SK-N-SH (cell line): ENCODE measurements around the gene MALT1. TPM values are rescaled to one million over a fixed set of nuclear protein-coding genes. Genes with fewer than 3 reads are reported as not detected.

ENCODE experiments used
- CTCF ChIA-PET: fragments of 300-600, 350-600 bp; formaldehyde crosslinking; extraction: SDS; loops from one replicate; lab custom pipeline; 2021; lab: Yijun Ruan, JAX
- POLR2A ChIA-PET: fragments of 350-600 bp; sonication (Branson Sonifier 250); formaldehyde crosslinking; extraction: SDS; loops from one replicate; lab custom pipeline; 2020; ENCODE audit warnings: antibody characterized with exemption, inconsistent platforms; lab: Yijun Ruan, JAX
- DNase-seq: peaks from one replicate; pipeline ENCODE4 v3.0.0; 2012
- H2AFZ ChIP-seq: fragments of 200-600 bp; sonication (generic); 2 replicates; pipeline ENCODE4 v1.8.1; 2016; ENCODE audit warnings: antibody characterized with exemption, mild to moderate bottlenecking, low read depth
- H3F3A ChIP-seq: fragments of 200-600 bp; sonication (generic); replicated peaks from 2 replicates; pipeline ENCODE3; 2016; ENCODE audit warnings: antibody characterized with exemption, mild to moderate bottlenecking; ENCODE audit not compliant: insufficient read depth
- H3K27ac ChIP-seq, 2 experiments: fragments of 200-500 bp in 1 of 2; fragments of 200-600 bp in 1 of 2; sonication (Bioruptor generic) in 1 of 2; sonication (generic), shearing (Covaris generic) in 1 of 2; 2 replicates each; pipeline versions ENCODE4 v1.5.1 to v1.6.1; 2014 to 2016; ENCODE audit warnings: low read depth in 2 of 2, inconsistent platforms in 1 of 2, low read length in 1 of 2, mild to moderate bottlenecking in 1 of 2, mixed read lengths in 1 of 2
- H3K27me3 ChIP-seq: fragments of 200-600 bp; sonication (generic), shearing (Covaris generic); 2 replicates; pipeline ENCODE4 v1.6.1; 2016; ENCODE audit warnings: mixed run types; ENCODE audit not compliant: insufficient read depth
- H3K36me3 ChIP-seq, 2 experiments: fragments of 200-500 bp in 1 of 2; fragments of 200-600 bp in 1 of 2; sonication (Bioruptor generic) in 1 of 2; sonication (generic) in 1 of 2; replicated peaks in 1 of 2; 2 replicates each; pipeline versions ENCODE3 to v1.5.1; 2014 to 2016; ENCODE audit warnings: low read length in 1 of 2, mild to moderate bottlenecking in 1 of 2; ENCODE audit not compliant: insufficient read depth in 2 of 2, control insufficient read depth in 1 of 2
- H3K4me1 ChIP-seq, 2 experiments: fragments of 200-500 bp in 1 of 2; fragments of 200-600 bp in 1 of 2; sonication (Bioruptor generic) in 1 of 2; sonication (generic), shearing (Covaris generic) in 1 of 2; 2 replicates each; pipeline versions ENCODE4 v1.5.1 to v1.6.1; 2014 to 2016; ENCODE audit warnings: low read depth in 1 of 2, low read length in 1 of 2, mixed run types in 1 of 2; ENCODE audit not compliant: insufficient read depth in 2 of 2, control insufficient read depth in 1 of 2
- H3K4me2 ChIP-seq: fragments of 200-600 bp; sonication (generic), shearing (Covaris generic); 2 replicates; pipeline ENCODE4 v1.6.1; 2017; ENCODE audit warnings: mixed run types
- H3K4me3 ChIP-seq, 2 experiments: fragments of 200-500 bp in 1 of 2; fragments of 200-600 bp in 1 of 2; sonication (Bioruptor generic) in 1 of 2; sonication (generic), shearing (Covaris generic) in 1 of 2; 2 replicates each; pipeline versions ENCODE4 v1.5.1 to v1.8.1; 2014 to 2016; ENCODE audit warnings: low read depth in 2 of 2, inconsistent platforms in 1 of 2, low read length in 1 of 2, mild to moderate bottlenecking in 1 of 2, mixed read lengths in 1 of 2, moderate library complexity in 1 of 2
- H3K79me2 ChIP-seq: fragments of 200-600 bp; sonication (generic); 2 replicates; pipeline ENCODE4 v1.8.1; 2017; ENCODE audit warnings: mild to moderate bottlenecking; ENCODE audit not compliant: insufficient read depth
- H3K9ac ChIP-seq: fragments of 200-600 bp; sonication (generic); 2 replicates; pipeline ENCODE4 v1.6.1; 2017; ENCODE audit warnings: mixed run types
- H3K9me2 ChIP-seq: fragments of 200-600 bp; sonication (generic); 2 replicates; pipeline ENCODE4 v1.6.1; 2017; ENCODE audit warnings: mixed run types
- H3K9me3 ChIP-seq: fragments of 200-600 bp; sonication (generic); 2 replicates; pipeline ENCODE4 v1.6.1; 2017; ENCODE audit warnings: mixed run types, mild to moderate bottlenecking, moderate library complexity
- H4K20me1 ChIP-seq: fragments of 200-600 bp; sonication (generic); 2 replicates; pipeline ENCODE4 v1.6.1; 2017; ENCODE audit warnings: mild to moderate bottlenecking, mixed run types; ENCODE audit not compliant: insufficient read depth
- CHD2 ChIP-seq: fragments of 150-350 bp; IDR thresholded peaks from 2 replicates; pipeline ENCODE4 v1.6.1; 2018; ENCODE audit warnings: low read length; ENCODE audit not compliant: partially characterized antibody
- ELF1 ChIP-seq: IDR thresholded peaks from 2 replicates; pipeline ENCODE4 v1.4.0; 2012
- EP300 ChIP-seq, 2 experiments: IDR thresholded peaks; 2 replicates each; pipeline versions ENCODE4 v1.4.0 to v1.6.1; 2012; ENCODE audit warnings: borderline replicate concordance in 1 of 2, low read depth in 1 of 2, low read length in 1 of 2
- EZH2phosphoT487 ChIP-seq: fragments of 200-600 bp; sonication (generic); IDR thresholded peaks from 2 replicates; pipeline ENCODE4 v1.6.1; 2017; ENCODE audit warnings: low read depth, mixed run types, mild to moderate bottlenecking, antibody characterized with exemption, moderate library complexity, borderline replicate concordance
- FOSL2 ChIP-seq: IDR thresholded peaks from 2 replicates; pipeline ENCODE4 v1.4.0; 2012; ENCODE audit warnings: low read depth, mild to moderate bottlenecking, moderate library complexity, borderline replicate concordance
- FOXM1 ChIP-seq: IDR thresholded peaks from 2 replicates; pipeline ENCODE4 v1.4.0; 2012; ENCODE audit warnings: low read depth, mild to moderate bottlenecking
- GATA2 ChIP-seq: sonication (generic); formaldehyde crosslinking; IDR thresholded peaks from 2 replicates; pipeline ENCODE4 v1.5.0; 2020; ENCODE audit warnings: mild to moderate bottlenecking, missing genetic modification reagents
- JUND ChIP-seq: IDR thresholded peaks from 2 replicates; pipeline ENCODE4 v1.4.0; 2012
- MAX ChIP-seq: IDR thresholded peaks from 2 replicates; pipeline ENCODE4 v1.4.0; 2012; ENCODE audit warnings: low read depth
- NFIC ChIP-seq: IDR thresholded peaks from 2 replicates; pipeline ENCODE4 v1.4.0; 2012; ENCODE audit warnings: borderline replicate concordance
- RCOR1 ChIP-seq: fragments of 150-350 bp; IDR thresholded peaks from 2 replicates; pipeline ENCODE4 v1.6.1; 2017; ENCODE audit warnings: antibody characterized with exemption, low read length
- RFX5 ChIP-seq: IDR thresholded peaks from 2 replicates; pipeline ENCODE4 v1.6.1; 2012; ENCODE audit warnings: mild to moderate bottlenecking, improper control_type of control experiment, low read length
- RXRA ChIP-seq: IDR thresholded peaks from 2 replicates; pipeline ENCODE4 v1.4.0; 2012; ENCODE audit warnings: low read depth, mild to moderate bottlenecking, borderline replicate concordance
- TAF1 ChIP-seq: IDR thresholded peaks from 2 replicates; pipeline ENCODE4 v1.6.1; 2012; ENCODE audit warnings: low read depth, mild to moderate bottlenecking, low read length, moderate library complexity, borderline replicate concordance
- TCF12 ChIP-seq: IDR thresholded peaks from 2 replicates; pipeline ENCODE4 v1.4.0; 2012
- USF1 ChIP-seq: IDR thresholded peaks from 2 replicates; pipeline ENCODE4 v1.4.0; 2012; ENCODE audit warnings: low read depth, borderline replicate concordance
- YY1 ChIP-seq: IDR thresholded peaks from 2 replicates; pipeline ENCODE4 v1.4.0; 2012; ENCODE audit warnings: low read depth, mild to moderate bottlenecking
- WGBS: methylation state at CpG from one replicate; pipeline ENCODE4 v1.1.6; 2017; ENCODE audit warnings: low lambda C conversion rate; 5-methylcytosine and 5-hydroxymethylcytosine counted together
- polyA plus RNA-seq, 3 experiments: library from polyadenylated mRNA; depleted of rRNA; stranded (reverse); fragments of >200 nt; gene quantifications; 2 replicates each; pipeline ENCODE4 v1.2.3, GENCODE V29; 2012
- TF ChIP-seq, protein P1 (sequence below): fragments of 150-350 bp; IDR thresholded peaks from 2 replicates; pipeline ENCODE4 v1.6.1; 2017; ENCODE audit warnings: antibody characterized with exemption, low read length, low read depth, borderline replicate concordance
- TF ChIP-seq, protein P2 (sequence below): IDR thresholded peaks from 2 replicates; pipeline ENCODE4; 2012
- TF ChIP-seq, protein P3 (sequence below): IDR thresholded peaks from 2 replicates; pipeline ENCODE4 v1.6.1; 2012; ENCODE audit warnings: mild to moderate bottlenecking, low read depth, low read length, moderate library complexity
- TF ChIP-seq, protein P4 (sequence below): fragments of 200-600 bp; sonication (generic); IDR thresholded peaks from 2 replicates; pipeline ENCODE4 v1.6.1; 2017; ENCODE audit warnings: antibody characterized with exemption, mild to moderate bottlenecking, moderate library complexity
- TF ChIP-seq, protein P5 (sequence below): IDR thresholded peaks from 2 replicates; pipeline ENCODE4 v1.4.0; 2012; ENCODE audit warnings: low read depth, borderline replicate concordance

MALT1 gene
- polyA plus RNA-seq, 1 of the 3 experiments (the other 2 are of a cell fraction) = 6.6 TPM

- peaks cover 40% of the 10 kb centered on the region; the same call in 1 of the 2 replicates for H3K79me2 ChIP-seq
- POLR2A ChIA-PET = no interaction called here
- WGBS = 65% methylated on average over 5 of the region's 5 CpGs
- no peak overlapping the region for H2AFZ ChIP-seq
- H3K9me2 ChIP-seq = no peaks in the 10 kb centered on the region
- no peak for DNase-seq
- H4K20me1 ChIP-seq = no peaks in the 10 kb centered on the region
- peaks cover 27 to 30% of the 10 kb centered on the region in 2 experiments for H3K36me3 ChIP-seq
- CTCF ChIA-PET = interaction anchor here (1.3 kb wide), 1 partner anchor 388 kb away, joined by 3 read pairs; no protein-coding TSS in a partner anchor
- no peaks in the 10 kb centered on the region for H3F3A ChIP-seq
- H3K27me3 ChIP-seq = no peaks in the 10 kb centered on the region
- no peak overlapping the region for H3K4me2 ChIP-seq
- no peak overlapping the region; a peak in 1 of 4 replicates for H3K27ac ChIP-seq
- no peaks in the 10 kb centered on the region for H3K9me3 ChIP-seq
- H3K9ac ChIP-seq = no peak overlapping the region
- H3K4me1 ChIP-seq = peaks cover 0 to 10% of the 10 kb centered on the region in 2 experiments; a peak in 2 of 4 replicates
- no peak overlapping the region for H3K4me3 ChIP-seq
- TF ChIP-seq USF1 (no peak), EP300 (IDR thresholded peaks at IDR 0.05; ENCODE audit: borderline replicate concordance in 1 of 2, low read depth in 1 of 2, low read length in 1 of 2) (no peak), TAF1 (no peak), EZH2phosphoT487 (no peak), RXRA (peak; percentile 13; the same call in 1 of the 2 replicates), GATA2 (CRISPR knock-in tag) (no peak), JUND (no peak), CHD2 (no peak), MAX (peak; percentile 35; the same call in 1 of the 2 replicates), RCOR1 (no peak), NFIC (peak; percentile 96), FOSL2 (peak; percentile 23; the same call in 1 of the 2 replicates), ELF1 (no peak), TCF12 (no peak), RFX5 (no peak), YY1 (no peak), FOXM1 (no peak)
- TF ChIP-seq, protein P1, sequence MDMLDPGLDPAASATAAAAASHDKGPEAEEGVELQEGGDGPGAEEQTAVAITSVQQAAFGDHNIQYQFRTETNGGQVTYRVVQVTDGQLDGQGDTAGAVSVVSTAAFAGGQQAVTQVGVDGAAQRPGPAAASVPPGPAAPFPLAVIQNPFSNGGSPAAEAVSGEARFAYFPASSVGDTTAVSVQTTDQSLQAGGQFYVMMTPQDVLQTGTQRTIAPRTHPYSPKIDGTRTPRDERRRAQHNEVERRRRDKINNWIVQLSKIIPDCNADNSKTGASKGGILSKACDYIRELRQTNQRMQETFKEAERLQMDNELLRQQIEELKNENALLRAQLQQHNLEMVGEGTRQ = no peak
- TF ChIP-seq, protein P2, sequence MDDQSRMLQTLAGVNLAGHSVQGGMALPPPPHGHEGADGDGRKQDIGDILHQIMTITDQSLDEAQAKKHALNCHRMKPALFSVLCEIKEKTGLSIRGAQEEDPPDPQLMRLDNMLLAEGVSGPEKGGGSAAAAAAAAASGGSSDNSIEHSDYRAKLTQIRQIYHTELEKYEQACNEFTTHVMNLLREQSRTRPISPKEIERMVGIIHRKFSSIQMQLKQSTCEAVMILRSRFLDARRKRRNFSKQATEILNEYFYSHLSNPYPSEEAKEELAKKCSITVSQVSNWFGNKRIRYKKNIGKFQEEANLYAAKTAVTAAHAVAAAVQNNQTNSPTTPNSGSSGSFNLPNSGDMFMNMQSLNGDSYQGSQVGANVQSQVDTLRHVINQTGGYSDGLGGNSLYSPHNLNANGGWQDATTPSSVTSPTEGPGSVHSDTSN = no peak
- TF ChIP-seq, protein P3, sequence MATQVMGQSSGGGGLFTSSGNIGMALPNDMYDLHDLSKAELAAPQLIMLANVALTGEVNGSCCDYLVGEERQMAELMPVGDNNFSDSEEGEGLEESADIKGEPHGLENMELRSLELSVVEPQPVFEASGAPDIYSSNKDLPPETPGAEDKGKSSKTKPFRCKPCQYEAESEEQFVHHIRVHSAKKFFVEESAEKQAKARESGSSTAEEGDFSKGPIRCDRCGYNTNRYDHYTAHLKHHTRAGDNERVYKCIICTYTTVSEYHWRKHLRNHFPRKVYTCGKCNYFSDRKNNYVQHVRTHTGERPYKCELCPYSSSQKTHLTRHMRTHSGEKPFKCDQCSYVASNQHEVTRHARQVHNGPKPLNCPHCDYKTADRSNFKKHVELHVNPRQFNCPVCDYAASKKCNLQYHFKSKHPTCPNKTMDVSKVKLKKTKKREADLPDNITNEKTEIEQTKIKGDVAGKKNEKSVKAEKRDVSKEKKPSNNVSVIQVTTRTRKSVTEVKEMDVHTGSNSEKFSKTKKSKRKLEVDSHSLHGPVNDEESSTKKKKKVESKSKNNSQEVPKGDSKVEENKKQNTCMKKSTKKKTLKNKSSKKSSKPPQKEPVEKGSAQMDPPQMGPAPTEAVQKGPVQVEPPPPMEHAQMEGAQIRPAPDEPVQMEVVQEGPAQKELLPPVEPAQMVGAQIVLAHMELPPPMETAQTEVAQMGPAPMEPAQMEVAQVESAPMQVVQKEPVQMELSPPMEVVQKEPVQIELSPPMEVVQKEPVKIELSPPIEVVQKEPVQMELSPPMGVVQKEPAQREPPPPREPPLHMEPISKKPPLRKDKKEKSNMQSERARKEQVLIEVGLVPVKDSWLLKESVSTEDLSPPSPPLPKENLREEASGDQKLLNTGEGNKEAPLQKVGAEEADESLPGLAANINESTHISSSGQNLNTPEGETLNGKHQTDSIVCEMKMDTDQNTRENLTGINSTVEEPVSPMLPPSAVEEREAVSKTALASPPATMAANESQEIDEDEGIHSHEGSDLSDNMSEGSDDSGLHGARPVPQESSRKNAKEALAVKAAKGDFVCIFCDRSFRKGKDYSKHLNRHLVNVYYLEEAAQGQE = no peak
- TF ChIP-seq, protein P4, sequence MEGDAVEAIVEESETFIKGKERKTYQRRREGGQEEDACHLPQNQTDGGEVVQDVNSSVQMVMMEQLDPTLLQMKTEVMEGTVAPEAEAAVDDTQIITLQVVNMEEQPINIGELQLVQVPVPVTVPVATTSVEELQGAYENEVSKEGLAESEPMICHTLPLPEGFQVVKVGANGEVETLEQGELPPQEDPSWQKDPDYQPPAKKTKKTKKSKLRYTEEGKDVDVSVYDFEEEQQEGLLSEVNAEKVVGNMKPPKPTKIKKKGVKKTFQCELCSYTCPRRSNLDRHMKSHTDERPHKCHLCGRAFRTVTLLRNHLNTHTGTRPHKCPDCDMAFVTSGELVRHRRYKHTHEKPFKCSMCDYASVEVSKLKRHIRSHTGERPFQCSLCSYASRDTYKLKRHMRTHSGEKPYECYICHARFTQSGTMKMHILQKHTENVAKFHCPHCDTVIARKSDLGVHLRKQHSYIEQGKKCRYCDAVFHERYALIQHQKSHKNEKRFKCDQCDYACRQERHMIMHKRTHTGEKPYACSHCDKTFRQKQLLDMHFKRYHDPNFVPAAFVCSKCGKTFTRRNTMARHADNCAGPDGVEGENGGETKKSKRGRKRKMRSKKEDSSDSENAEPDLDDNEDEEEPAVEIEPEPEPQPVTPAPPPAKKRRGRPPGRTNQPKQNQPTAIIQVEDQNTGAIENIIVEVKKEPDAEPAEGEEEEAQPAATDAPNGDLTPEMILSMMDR = no peak
- TF ChIP-seq, protein P5, sequence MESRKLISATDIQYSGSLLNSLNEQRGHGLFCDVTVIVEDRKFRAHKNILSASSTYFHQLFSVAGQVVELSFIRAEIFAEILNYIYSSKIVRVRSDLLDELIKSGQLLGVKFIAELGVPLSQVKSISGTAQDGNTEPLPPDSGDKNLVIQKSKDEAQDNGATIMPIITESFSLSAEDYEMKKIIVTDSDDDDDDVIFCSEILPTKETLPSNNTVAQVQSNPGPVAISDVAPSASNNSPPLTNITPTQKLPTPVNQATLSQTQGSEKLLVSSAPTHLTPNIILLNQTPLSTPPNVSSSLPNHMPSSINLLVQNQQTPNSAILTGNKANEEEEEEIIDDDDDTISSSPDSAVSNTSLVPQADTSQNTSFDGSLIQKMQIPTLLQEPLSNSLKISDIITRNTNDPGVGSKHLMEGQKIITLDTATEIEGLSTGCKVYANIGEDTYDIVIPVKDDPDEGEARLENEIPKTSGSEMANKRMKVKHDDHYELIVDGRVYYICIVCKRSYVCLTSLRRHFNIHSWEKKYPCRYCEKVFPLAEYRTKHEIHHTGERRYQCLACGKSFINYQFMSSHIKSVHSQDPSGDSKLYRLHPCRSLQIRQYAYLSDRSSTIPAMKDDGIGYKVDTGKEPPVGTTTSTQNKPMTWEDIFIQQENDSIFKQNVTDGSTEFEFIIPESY = no peak
Observed at GRCh38 chr18:58682429-58683069, 11.3 kb downstream of the MALT1 start.
